Mesendoderm (in vitro differentiated cells): ENCODE data around the gene CSPG5.

ENCODE experiments used
- DNase-seq: peaks from one replicate; pipeline ENCODE4 v3.0.0; 2013
- H2AK5ac ChIP-seq: 2 replicates; pipeline ENCODE4 v1.6.1; 2013; ENCODE audit warnings: low read length, inconsistent platforms
- H2BK120ac ChIP-seq: 2 replicates; pipeline ENCODE4 v1.6.1; 2013; ENCODE audit warnings: low read depth, mild to moderate bottlenecking, low read length, moderate library complexity, mixed read lengths
- H2BK15ac ChIP-seq: replicated peaks from 2 replicates; pipeline ENCODE4 v1.6.1; 2013; ENCODE audit warnings: low read depth, mild to moderate bottlenecking, moderate library complexity
- H2BK5ac ChIP-seq: 2 replicates; pipeline ENCODE4 v1.6.1; 2013; ENCODE audit warnings: low read length, inconsistent platforms
- H3K18ac ChIP-seq: 2 replicates; pipeline ENCODE4 v1.6.1; 2013; ENCODE audit warnings: mild to moderate bottlenecking, low read length, mixed read lengths
- H3K23ac ChIP-seq: one replicate; pipeline ENCODE4 v1.6.1; 2013; ENCODE audit warnings: low read length
- H3K27ac ChIP-seq: 2 replicates; pipeline ENCODE4 v1.5.1; 2013; ENCODE audit warnings: low read depth, mild to moderate bottlenecking, inconsistent platforms, low read length, moderate library complexity
- H3K27me3 ChIP-seq: 2 replicates; pipeline ENCODE4 v1.6.1; 2013; ENCODE audit warnings: low read length, control low read depth, mild to moderate bottlenecking, inconsistent platforms; ENCODE audit not compliant: insufficient read depth, poor library complexity
- H3K36me3 ChIP-seq: 2 replicates; pipeline ENCODE4 v1.6.1; 2013; ENCODE audit warnings: low read length, inconsistent platforms; ENCODE audit not compliant: control insufficient read depth, insufficient read depth
- H3K4ac ChIP-seq: one replicate; pipeline ENCODE4 v1.6.1; 2013; ENCODE audit warnings: low read depth, mild to moderate bottlenecking, low read length, moderate library complexity
- H3K4me1 ChIP-seq: 2 replicates; pipeline ENCODE4 v1.6.1; 2013; ENCODE audit warnings: low read depth, low read length, inconsistent platforms; ENCODE audit not compliant: control insufficient read depth
- H3K4me2 ChIP-seq: 2 replicates; pipeline ENCODE4 v1.6.1; 2013; ENCODE audit warnings: low read length
- H3K4me3 ChIP-seq: 2 replicates; pipeline ENCODE4 v1.5.1; 2013; ENCODE audit warnings: mild to moderate bottlenecking, low read length
- H3K56ac ChIP-seq: one replicate; pipeline ENCODE4 v1.6.1; 2013; ENCODE audit warnings: low read length
- H3K79me1 ChIP-seq: 2 replicates; pipeline ENCODE4 v1.6.1; 2013; ENCODE audit warnings: low read length, inconsistent platforms
- H3K79me2 ChIP-seq: 2 replicates; pipeline ENCODE4 v1.6.1; 2013; ENCODE audit warnings: mild to moderate bottlenecking, low read length; ENCODE audit not compliant: control insufficient read depth, insufficient read depth
- H3K9ac ChIP-seq: 2 replicates; pipeline ENCODE4 v1.6.1; 2013; ENCODE audit warnings: low read length, inconsistent platforms
- H4K5ac ChIP-seq: one replicate; pipeline ENCODE4 v1.6.1; 2013; ENCODE audit warnings: low read length
- H4K8ac ChIP-seq: one replicate; pipeline ENCODE4 v1.6.1; 2013; ENCODE audit warnings: low read depth, mild to moderate bottlenecking, control low read depth, low read length, moderate library complexity
- WGBS: extraction: QIAGEN DNeasy Blood & Tissue Kit; methylation state at CpG from one replicate; pipeline ENCODE4 v1.1.7; 2013; ENCODE audit warnings: low lambda C conversion rate, missing lambda C conversion rate; ENCODE audit not compliant: insufficient coverage; ENCODE audit errors: extremely low coverage; 5-methylcytosine and 5-hydroxymethylcytosine counted together

Gene CSPG5

DNA sequence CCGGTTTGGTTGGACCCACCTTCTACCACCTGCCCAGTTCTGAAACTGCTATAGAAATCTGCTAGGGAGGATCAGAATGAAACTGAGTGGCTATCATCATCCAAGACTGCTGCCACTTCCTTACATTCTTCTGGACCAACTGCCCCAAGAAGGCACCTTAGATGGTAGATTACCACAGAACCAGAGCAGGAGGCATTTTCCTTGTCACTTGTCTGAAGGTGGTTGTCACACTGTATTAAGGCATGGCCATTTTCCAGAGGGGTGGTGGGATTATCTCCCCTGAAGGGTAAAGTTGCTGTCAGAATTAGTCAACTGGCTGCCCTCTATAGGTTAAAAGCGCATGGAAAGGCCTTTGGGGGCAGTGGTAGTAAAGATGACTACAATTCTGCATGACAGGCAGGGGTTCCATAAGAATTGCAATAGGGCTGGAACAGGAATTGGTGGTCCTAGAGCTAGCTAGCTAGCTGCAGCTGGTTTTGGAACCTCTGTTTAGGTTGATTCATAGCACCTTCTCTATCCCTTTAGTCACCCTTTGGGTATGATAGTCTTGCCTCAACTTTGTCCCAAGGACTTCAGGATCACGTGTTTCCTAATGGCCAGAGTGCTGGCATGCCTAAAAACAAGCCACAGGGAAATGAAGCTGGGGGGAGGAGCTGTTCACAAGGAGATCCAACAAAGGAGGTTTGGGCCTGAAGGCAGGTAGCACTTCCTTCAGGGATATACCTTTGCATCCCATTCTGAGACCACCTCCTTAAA is 4.8 kb upstream of the CSPG5 start:
- no peak overlapping the region for H2BK15ac ChIP-seq
- H3K4me3 ChIP-seq = no peak overlapping the region
- no peak overlapping the region for H3K27ac ChIP-seq
- H3K56ac ChIP-seq = no peak overlapping the region
- H2BK5ac ChIP-seq = no peak overlapping the region
- no peak overlapping the region for H3K9ac ChIP-seq
- no peak overlapping the region for H4K5ac ChIP-seq
- WGBS = no CpG with 5 or more reads among the region's 3 CpGs
- no peak overlapping the region for H2BK120ac ChIP-seq
- H2AK5ac ChIP-seq = no peak overlapping the region
- H3K23ac ChIP-seq = no peak overlapping the region
- peaks cover 10% of the 10 kb centered on the region for H3K36me3 ChIP-seq
- no peak for DNase-seq
- no peak overlapping the region for H4K8ac ChIP-seq
- no peaks in the 10 kb centered on the region for H3K79me1 ChIP-seq
- H3K4me2 ChIP-seq = no peak overlapping the region
- H3K27me3 ChIP-seq = peaks cover 7% of the 10 kb centered on the region
- no peak overlapping the region for H3K4ac ChIP-seq
- H3K4me1 ChIP-seq = no peaks in the 10 kb centered on the region
- H3K18ac ChIP-seq = no peak overlapping the region
- no peaks in the 10 kb centered on the region for H3K79me2 ChIP-seq

DNA sequence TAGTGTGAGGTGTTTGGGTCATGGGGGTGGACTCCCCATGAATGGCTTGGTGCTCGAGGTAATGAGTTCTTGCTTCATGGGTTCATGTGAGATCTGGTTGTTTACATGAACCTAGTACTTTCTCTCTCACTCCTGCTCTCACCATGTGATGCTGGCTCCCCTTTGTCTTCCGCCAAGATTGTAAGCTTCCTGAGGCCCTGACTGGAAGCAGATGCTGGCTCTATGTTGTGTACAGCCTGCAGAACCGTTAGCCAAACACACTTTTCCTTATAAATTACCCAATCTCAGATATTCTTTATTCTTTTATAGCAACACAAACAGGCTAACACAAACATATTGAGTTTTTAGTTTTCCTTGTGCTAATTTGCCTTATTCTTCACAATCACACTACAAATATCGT is 3.2 kb upstream of the CSPG5 start:
- no peak overlapping the region for H4K8ac ChIP-seq
- no peak overlapping the region for H3K9ac ChIP-seq
- no peak overlapping the region for H3K4me3 ChIP-seq
- no peak for DNase-seq
- no peak overlapping the region for H3K4me2 ChIP-seq
- WGBS = 100% methylated on average over 1 of the region's 4 CpGs
- H4K5ac ChIP-seq = no peak overlapping the region
- H2BK15ac ChIP-seq = no peak overlapping the region
- no peak overlapping the region for H3K18ac ChIP-seq
- no peaks in the 10 kb centered on the region for H3K79me1 ChIP-seq
- no peak overlapping the region for H2BK120ac ChIP-seq
- peaks cover 3% of the 10 kb centered on the region for H3K36me3 ChIP-seq
- H2BK5ac ChIP-seq = no peak overlapping the region
- no peak overlapping the region for H2AK5ac ChIP-seq
- no peak overlapping the region for H3K56ac ChIP-seq
- H3K27ac ChIP-seq = no peak overlapping the region
- no peaks in the 10 kb centered on the region for H3K4me1 ChIP-seq
- H3K23ac ChIP-seq = no peak overlapping the region
- peaks cover 7% of the 10 kb centered on the region for H3K27me3 ChIP-seq
- H3K79me2 ChIP-seq = no peaks in the 10 kb centered on the region
- H3K4ac ChIP-seq = no peak overlapping the region

DNA sequence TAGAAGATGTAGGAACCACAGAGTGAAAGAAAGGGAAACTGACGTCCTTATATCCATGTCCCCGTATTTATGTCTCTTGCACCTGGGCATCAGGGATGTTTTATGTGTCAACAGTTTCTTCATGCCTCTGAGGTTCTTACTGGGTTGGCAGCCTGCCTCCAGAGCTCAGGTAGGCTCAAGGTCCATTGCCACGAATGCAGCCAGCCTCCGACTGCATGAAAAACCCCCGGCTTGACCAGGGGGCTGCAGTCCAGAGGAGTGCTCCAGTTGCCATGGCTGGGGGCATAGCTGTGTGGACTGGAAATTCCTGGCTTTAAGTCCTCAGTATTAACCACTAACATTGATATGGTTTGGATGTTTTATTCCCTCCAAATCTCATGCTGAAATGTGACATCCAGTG is 2.8 kb upstream of the CSPG5 start:
- H2BK5ac ChIP-seq = no peak overlapping the region
- H2BK15ac ChIP-seq = no peak overlapping the region
- H4K8ac ChIP-seq = no peak overlapping the region
- no peak overlapping the region for H2BK120ac ChIP-seq
- H3K27ac ChIP-seq = no peak overlapping the region
- no CpG with 5 or more reads among the region's 5 CpGs for WGBS
- H3K79me2 ChIP-seq = no peaks in the 10 kb centered on the region
- no peak overlapping the region for H4K5ac ChIP-seq
- H3K79me1 ChIP-seq = no peaks in the 10 kb centered on the region
- H2AK5ac ChIP-seq = no peak overlapping the region
- no peak overlapping the region for H3K4me3 ChIP-seq
- H3K27me3 ChIP-seq = peaks cover 7% of the 10 kb centered on the region
- no peak overlapping the region for H3K23ac ChIP-seq
- no peak overlapping the region for H3K9ac ChIP-seq
- H3K56ac ChIP-seq = no peak overlapping the region
- no peak overlapping the region for H3K18ac ChIP-seq
- no peak overlapping the region for H3K4ac ChIP-seq
- H3K4me2 ChIP-seq = no peak overlapping the region
- no peak for DNase-seq
- no peaks in the 10 kb centered on the region for H3K36me3 ChIP-seq
- no peaks in the 10 kb centered on the region for H3K4me1 ChIP-seq

DNA sequence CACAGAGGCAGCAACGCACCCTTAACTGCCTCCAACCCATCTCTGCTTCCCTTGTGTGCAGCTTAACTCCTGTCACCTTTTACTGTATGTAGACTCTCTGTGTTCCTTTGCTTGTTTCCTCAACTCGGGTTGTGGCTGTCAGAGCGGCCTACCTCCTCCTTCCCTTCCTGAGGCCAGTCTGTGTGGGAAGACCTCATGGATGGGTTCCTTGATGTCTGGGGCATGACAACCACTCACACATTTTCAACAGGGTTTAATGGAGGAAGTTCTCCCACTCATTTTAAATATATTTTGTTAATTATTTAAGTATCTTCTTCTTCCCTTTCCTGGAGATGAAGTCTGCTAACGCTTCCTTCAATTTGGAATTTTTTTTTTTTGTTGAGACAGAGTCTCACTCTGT is 1.8 kb upstream of the CSPG5 start:
- Histone ChIP-seq H3K36me3 (no peaks in the 10 kb centered on the region), H3K4ac (no peak overlapping the region), H3K27ac (no peak overlapping the region), H3K4me1 (no peaks in the 10 kb centered on the region), H3K27me3 (peaks cover 7% of the 10 kb centered on the region), H3K79me1 (no peaks in the 10 kb centered on the region), H2BK5ac (no peak overlapping the region), H3K79me2 (no peaks in the 10 kb centered on the region), H3K56ac (no peak overlapping the region), H3K4me3 (no peak overlapping the region), H2AK5ac (no peak overlapping the region), H2BK15ac (no peak overlapping the region), H3K4me2 (no peak overlapping the region), H4K8ac (no peak overlapping the region), H3K23ac (no peak overlapping the region), H3K9ac (no peak overlapping the region), H3K18ac (no peak overlapping the region), H2BK120ac (no peak overlapping the region), H4K5ac (no peak overlapping the region)
- no peak for DNase-seq
- no CpG with 5 or more reads among the region's 4 CpGs for WGBS

DNA sequence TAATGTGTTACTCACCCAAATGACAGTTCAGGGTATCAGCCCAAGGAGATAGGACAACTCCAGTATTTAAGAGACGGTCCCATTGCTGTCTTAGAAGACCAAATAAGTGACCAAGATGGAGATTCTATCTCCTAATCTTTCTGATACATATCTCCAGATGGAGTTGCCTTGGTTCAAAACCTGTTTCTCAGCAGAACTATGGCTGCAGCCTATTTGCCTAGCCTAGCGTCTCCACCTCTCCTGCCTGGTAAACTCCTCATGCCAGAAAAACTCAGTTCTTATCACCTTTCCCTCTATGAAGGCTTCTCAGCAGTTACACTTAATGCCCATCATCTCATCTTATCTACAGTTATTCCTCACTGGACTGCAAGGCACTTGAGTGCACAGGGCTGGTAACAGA is 1.2 kb upstream of the CSPG5 start:
- Histone ChIP-seq H3K4me3 (no peak overlapping the region), H2BK5ac (no peak overlapping the region), H2BK15ac (no peak overlapping the region), H3K36me3 (no peaks in the 10 kb centered on the region), H3K4ac (no peak overlapping the region), H2BK120ac (no peak overlapping the region), H3K4me2 (no peak overlapping the region), H3K56ac (no peak overlapping the region), H3K9ac (no peak overlapping the region), H3K4me1 (no peaks in the 10 kb centered on the region), H3K27ac (no peak overlapping the region), H4K8ac (no peak overlapping the region), H3K79me1 (no peaks in the 10 kb centered on the region), H3K27me3 (peaks cover 7% of the 10 kb centered on the region), H3K23ac (no peak overlapping the region), H4K5ac (no peak overlapping the region), H3K79me2 (no peaks in the 10 kb centered on the region), H3K18ac (no peak overlapping the region), H2AK5ac (no peak overlapping the region)
- no CpG with 5 or more reads among the region's 2 CpGs for WGBS
- no peak for DNase-seq

DNA sequence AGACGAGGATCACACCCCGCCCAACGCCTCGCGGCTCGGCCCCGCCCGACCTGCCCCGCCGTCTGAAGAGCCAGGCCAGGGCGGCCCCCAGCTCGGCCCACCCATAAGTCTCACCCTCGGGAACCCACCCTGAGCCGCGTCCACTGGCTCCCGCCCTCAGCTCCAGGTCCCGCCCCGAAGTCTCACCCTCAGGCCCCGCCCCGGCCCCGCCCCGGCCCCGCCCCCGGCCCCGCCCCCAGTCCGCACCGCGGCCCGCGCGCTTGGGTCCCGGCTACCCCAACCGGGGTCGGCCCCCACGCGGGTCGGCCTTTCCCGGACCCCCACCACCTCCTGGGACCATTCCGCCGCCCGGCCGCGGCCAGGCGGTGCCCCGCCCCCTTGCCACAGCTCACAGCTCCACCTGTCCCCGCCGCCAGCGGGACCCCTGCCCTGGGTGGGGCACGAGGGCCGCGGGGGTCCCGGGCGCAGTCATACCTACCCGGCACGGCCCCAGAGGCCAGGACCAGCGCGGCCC is 489 bp downstream of the CSPG5 start:
- H3K4me3 ChIP-seq = no peak overlapping the region
- no peaks in the 10 kb centered on the region for H3K79me1 ChIP-seq
- no peak for DNase-seq
- H3K18ac ChIP-seq = no peak overlapping the region
- H3K79me2 ChIP-seq = no peaks in the 10 kb centered on the region
- H2BK15ac ChIP-seq = no peak overlapping the region
- H2BK5ac ChIP-seq = no peak overlapping the region
- H3K4me2 ChIP-seq = peak overlapping the region; percentile 74
- no peak overlapping the region for H3K23ac ChIP-seq
- no peaks in the 10 kb centered on the region for H3K36me3 ChIP-seq
- H3K9ac ChIP-seq = no peak overlapping the region
- H2BK120ac ChIP-seq = no peak overlapping the region
- H3K56ac ChIP-seq = peak overlapping the region; percentile 79
- H3K4ac ChIP-seq = no peak overlapping the region
- H4K5ac ChIP-seq = no peak overlapping the region
- no peaks in the 10 kb centered on the region for H3K4me1 ChIP-seq
- no CpG with 5 or more reads among the region's 57 CpGs for WGBS
- no peak overlapping the region for H3K27ac ChIP-seq
- no peak overlapping the region for H2AK5ac ChIP-seq
- H3K27me3 ChIP-seq = peaks cover 7% of the 10 kb centered on the region
- no peak overlapping the region for H4K8ac ChIP-seq
